ENCODE measurements around the gene HRNR. TPM values are rescaled to one million over a fixed set of nuclear protein-coding genes. Genes with fewer than 3 reads are reported as not detected.

HRNR gene
- total and polyA plus RNA-seq, 8 donors, result 0.10 to 0.54 (median 0.21) TPM; not detected in 2

DNA sequence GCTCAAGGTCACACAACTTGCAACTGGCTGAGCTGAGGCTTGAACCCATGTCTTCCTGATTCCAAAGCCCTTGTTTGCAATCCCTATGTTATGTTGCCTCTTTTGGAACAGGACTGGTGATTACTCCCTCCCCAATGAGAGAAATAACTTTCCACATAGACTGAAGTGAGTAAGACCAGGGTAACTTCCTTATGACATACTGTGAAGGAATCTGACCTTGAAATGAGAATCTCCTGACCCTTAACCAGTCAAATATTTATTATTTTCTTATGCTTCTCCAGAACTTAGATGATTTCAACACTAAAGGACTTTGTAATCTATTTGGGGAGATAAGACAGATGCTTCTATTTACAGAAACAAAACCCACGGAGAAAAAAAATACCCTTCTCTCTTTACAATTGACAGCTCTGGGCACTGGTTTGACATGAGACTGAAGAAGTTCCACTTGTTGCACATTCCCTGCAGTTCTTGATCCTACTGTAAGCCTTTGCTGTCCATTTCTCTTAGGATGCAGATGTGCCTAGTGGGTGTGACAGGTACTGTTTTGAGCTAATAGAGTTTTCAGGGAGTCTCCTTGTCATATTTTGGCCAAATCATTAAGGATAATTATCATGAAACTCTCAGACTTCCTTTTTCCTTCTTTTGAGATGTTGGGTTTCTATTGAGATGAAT lies 61.1 kb downstream of the HRNR start:
- Histone ChIP-seq H3K4me1 (peaks cover 0 to 12% of the 10 kb centered on the region in 2 donors), H3K36me3 (no peaks in the 10 kb centered on the region), H3K9me3 (no peaks in the 10 kb centered on the region), H3K4me3 (no peak overlapping the region), H3K27ac (no peak overlapping the region), H3K27me3 (no peaks in the 10 kb centered on the region)
- TF ChIP-seq, protein P1, sequence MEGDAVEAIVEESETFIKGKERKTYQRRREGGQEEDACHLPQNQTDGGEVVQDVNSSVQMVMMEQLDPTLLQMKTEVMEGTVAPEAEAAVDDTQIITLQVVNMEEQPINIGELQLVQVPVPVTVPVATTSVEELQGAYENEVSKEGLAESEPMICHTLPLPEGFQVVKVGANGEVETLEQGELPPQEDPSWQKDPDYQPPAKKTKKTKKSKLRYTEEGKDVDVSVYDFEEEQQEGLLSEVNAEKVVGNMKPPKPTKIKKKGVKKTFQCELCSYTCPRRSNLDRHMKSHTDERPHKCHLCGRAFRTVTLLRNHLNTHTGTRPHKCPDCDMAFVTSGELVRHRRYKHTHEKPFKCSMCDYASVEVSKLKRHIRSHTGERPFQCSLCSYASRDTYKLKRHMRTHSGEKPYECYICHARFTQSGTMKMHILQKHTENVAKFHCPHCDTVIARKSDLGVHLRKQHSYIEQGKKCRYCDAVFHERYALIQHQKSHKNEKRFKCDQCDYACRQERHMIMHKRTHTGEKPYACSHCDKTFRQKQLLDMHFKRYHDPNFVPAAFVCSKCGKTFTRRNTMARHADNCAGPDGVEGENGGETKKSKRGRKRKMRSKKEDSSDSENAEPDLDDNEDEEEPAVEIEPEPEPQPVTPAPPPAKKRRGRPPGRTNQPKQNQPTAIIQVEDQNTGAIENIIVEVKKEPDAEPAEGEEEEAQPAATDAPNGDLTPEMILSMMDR (IDR thresholded peaks at IDR 0.05), result no peak
- intact Hi-C loops (cut with DNase I), result no loop called here
- ATAC-seq (peak; percentile 72), DNase-seq (no peak)

Other genes with a start within 250 kb of the HRNR start
- gene S100A10, start 230.3 kb downstream of the HRNR start, total RNA-seq, result 1,000 to 10,000 TPM; 1,069 to 1,250 TPM
- 100 to 1,000 TPM; 415 to 615 (median 485) TPM for gene S100A10, start 230.3 kb downstream of the HRNR start, polyA plus RNA-seq (ENCODE audit: insufficient read length in 6 of 6)
- gene S100A11, start 187.2 kb downstream of the HRNR start, total RNA-seq, result 100 to 1,000 TPM; 671 to 868 TPM
- 100 to 1,000 TPM; 203 to 307 (median 233) TPM for gene S100A11, start 187.2 kb downstream of the HRNR start, polyA plus RNA-seq (ENCODE audit: insufficient read length in 6 of 6)
- gene TCHHL1, start 135.1 kb downstream of the HRNR start, total RNA-seq, result not detected
- gene TCHHL1, start 135.1 kb downstream of the HRNR start, polyA plus RNA-seq (ENCODE audit: insufficient read length in 6 of 6), result not detected
- gene TCHH, start 108.7 kb downstream of the HRNR start, total RNA-seq, result under 1 TPM; 0.03 to 0.16 TPM
- gene TCHH, start 108.7 kb downstream of the HRNR start, polyA plus RNA-seq (ENCODE audit: insufficient read length in 6 of 6), result under 1 TPM; 0.07 to 0.14 (median 0.08) TPM
- gene RPTN, start 65.0 kb downstream of the HRNR start, total RNA-seq, result not detected
- gene RPTN, start 65.0 kb downstream of the HRNR start, polyA plus RNA-seq (ENCODE audit: insufficient read length in 6 of 6), result not detected
- gene FLG, start 101.0 kb upstream of the HRNR start, total RNA-seq, result not detected
- 1 to 10 TPM in 4 of 6 donors, under 1 TPM in 2; 0.14 to 2.0 (median 1.4) TPM for gene FLG, start 101.0 kb upstream of the HRNR start, polyA plus RNA-seq (ENCODE audit: insufficient read length in 6 of 6)
- not detected for gene FLG2, start 135.8 kb upstream of the HRNR start, total RNA-seq
- gene FLG2, start 135.8 kb upstream of the HRNR start, polyA plus RNA-seq (ENCODE audit: insufficient read length in 6 of 6), result under 1 TPM; 0.01 to 0.27 (median 0.16) TPM
- gene CRNN, start 190.1 kb upstream of the HRNR start, total RNA-seq, result not detected
- not detected for gene CRNN, start 190.1 kb upstream of the HRNR start, polyA plus RNA-seq (ENCODE audit: insufficient read length in 6 of 6)

Data from left lung (tissue), 10 donors.